NCI-H1694 treated with DMSO at 0.1 percent for 48 hours (cell line): ENCODE results near the gene E2F3.
"Not testable (repeated sequence)": the region's sequence is repeated elsewhere in the genome, so short reads cannot be mapped to it uniquely, and the experiment has no call there.

Experiments
- DNase-seq: peaks from one replicate; lab custom pipeline; 2025; lab: John Stamatoyannopoulos, UW

Gene E2F3

DNA sequence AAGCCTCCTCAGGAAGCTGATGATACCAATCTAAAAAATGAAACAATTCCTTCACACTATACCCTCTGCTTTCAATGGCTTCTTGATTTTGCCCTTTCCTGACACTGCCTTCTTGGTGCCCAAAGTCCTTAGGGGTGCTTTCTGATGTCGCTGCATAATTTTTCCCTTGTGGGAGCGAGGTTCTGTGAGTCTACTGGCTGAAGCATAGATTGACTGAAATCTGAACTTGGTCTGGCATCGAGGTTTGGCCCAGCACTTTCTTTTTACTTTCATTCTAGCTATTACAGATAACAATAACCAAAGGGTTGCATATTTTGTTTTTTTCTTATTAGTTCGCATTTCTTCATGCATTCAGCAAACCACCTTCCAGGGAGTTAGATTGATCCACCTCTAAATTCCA lies 65.8 kb downstream of the E2F3 start:
- DNase-seq: no peak

DNA sequence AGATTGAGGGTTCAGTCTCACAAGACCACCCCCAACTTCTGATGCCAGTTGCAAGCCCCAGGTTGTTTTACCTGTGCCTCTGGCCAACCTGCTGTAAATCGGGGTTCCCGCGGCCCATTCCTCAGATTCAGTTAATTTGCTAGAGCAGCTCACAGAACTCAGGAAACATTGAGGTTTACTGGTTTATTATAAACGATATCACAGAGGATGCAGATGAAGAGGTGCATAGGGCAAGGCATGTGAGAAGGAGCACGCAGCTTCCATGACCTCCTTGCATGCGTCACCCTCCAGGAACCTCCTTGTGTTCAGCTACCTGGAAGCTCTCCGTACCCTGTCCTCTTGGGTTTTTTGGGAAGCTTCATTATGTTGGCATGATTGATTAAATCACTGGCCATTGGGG lies 66.5 kb downstream of the E2F3 start:
- DNase-seq: no peak

DNA sequence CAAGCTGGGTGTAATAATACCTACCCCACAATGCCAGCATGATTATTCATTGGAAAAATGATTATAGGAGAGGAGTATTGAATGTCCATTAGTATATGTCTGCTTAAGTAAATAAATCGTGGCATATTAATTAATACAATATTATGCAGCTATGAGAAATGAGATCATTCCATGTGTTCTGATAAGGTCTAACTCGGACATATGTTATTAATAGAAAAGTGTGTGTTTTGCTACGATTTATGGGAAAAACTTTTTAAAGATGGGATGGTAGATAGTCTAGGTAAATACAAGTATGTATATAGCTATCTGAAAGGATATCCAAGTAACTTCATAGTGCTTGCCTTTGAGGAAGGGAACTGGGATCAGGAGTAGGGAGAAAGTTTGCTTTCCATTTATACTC lies 71.1 kb downstream of the E2F3 start:
- DNase-seq: no peak

DNA sequence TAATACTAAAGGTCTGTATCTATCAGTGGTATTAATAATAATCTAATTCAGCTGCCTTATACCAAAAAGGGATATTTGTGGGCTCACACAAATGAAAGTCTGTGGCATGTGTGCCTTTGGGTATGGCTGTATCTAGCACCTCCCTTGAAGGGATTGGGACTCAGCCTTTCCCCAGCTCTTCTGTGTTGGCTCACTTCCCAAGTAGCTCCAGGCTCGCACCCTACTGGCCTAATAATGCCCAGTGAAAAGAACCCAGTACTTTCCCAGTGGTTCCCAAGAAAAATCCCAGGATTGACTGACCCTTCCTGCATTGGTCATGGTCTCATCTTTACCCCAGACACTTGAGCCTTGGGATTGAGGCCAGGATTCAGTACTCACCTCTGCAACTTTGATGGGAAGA lies 71.8 kb downstream of the E2F3 start:
- no peak for DNase-seq

DNA sequence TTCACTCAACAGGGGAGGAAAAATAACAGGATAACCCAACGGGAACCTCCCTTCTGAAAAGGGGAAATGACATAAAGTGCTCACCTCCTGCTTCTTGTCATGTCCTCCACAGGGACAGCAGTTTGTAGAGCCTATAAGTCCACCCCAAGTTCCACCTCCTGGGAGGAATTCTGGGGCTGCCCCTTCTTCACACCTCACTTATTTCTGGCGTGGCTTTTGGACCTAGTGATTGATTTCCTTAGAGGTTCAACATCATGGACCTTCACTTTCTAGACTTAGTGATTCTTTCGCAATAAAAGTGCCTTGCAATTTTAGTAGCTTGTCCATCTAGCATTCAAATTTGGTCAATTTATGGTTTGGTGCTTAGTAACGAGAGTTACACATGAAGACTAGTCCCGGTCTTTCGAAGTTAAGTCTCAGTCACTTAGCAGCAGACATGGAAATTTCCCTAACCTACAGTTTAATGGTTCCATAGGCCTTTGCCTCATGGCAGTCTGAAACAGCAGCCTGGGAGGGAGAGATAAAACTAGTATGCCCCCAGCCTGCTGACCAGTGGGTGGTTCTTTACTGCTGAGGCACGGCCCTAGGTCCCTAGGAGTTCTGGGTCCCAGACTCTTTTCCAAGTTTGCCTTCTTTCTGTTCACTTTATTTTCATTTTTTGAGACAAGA lies 73.3 kb downstream of the E2F3 start:
- DNase-seq: no peak

DNA sequence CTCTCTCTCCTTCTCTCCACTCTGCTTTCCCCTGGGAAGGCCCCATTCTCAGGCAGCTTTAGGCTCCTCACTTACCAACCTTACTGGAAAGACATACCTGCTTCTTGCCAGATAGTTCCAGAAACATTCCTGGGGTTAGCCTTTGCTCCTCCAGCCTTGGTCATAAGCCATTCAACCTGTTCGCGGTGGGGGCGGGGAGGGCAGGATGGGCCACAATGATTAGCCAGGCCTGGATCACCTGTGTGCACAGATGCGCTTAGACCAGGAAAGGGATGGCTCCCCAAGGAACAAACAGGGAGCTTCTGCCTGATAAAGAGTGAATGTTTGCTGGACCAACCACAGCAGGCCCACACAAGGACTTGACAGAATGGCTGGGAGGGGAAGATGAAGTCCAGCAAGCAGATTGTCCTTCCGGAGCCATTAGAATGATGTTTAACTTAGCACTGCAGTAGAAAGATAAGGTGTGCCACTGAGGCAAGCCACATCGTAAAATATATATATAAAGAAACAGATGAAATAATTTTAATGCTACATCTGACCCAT lies 74.9 kb downstream of the E2F3 start:
- DNase-seq: no peak

DNA sequence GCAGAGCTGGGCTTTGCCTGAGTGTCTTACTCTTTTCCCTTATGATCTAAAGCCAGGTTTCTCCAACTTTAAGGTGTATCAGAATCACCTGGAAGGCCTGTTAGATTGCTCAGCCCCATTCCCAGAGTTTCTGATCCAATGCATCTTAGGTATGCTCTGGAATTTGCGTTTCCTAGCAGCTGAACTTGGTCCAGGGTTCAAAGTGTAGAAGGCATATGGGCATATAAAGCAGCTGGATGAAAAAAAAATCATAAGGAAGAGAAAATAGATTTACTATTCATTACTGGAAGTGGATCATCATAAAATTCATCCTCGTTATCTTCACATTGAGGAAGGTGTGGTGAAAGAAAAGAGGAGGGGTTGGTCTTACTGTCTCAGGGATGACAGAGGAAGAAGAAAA lies 75.8 kb downstream of the E2F3 start:
- no peak for DNase-seq

DNA sequence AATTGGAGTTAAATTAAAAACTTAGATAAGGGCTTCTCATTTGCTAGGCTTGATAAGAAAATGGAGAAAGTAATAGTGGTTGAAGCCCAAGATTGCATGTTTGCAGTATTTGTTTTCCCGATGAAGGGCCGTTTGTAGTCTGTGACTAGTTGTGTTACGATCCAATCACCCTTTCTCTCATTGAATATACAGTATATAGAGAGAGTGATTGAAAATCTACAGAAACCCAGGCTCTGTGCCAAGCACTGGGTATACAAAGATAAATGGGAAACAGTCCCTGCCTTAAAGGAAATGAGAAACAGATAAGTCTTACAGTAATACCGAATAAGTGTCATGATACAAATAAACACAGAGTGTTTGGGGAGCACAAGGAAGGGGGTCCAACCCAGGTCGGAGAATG lies 77.4 kb downstream of the E2F3 start:
- DNase-seq: no peak

DNA sequence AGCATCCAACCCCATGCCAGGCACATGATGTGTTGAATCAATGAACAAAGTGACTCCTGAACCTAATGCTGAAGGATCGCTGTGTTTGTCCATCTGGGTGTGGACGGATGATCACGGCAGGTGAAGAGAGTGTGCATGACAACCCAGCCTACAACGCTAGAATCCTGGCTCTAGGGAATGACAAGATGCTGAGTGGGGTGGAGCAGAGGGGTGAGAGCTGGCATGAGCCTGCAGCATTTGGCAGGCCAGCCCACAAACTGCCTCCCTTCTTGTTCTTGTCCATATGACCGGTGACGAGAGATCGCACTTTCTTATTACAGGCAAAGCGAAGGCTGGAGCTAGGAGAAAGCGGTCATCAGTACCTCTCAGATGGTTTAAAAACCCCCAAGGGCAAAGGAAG lies 77.8 kb downstream of the E2F3 start:
- no peak for DNase-seq

DNA sequence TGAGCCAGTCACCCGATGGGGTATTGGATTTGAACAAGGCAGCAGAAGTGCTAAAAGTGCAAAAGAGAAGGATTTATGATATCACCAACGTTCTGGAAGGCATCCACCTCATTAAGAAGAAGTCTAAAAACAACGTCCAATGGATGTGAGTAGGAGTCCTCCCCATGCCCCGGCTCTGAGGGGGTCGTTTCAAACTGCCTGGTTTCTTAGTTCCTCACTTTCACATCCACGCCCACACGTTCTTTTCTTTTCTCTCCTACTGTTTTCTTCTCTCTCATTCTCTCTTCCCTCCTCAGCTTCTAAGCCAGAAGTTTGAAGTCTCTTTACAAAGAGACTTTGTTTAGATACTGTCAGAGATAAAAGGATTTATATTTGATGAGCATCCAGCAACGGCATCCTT lies 79.6 kb downstream of the E2F3 start:
- DNase-seq: no peak

DNA sequence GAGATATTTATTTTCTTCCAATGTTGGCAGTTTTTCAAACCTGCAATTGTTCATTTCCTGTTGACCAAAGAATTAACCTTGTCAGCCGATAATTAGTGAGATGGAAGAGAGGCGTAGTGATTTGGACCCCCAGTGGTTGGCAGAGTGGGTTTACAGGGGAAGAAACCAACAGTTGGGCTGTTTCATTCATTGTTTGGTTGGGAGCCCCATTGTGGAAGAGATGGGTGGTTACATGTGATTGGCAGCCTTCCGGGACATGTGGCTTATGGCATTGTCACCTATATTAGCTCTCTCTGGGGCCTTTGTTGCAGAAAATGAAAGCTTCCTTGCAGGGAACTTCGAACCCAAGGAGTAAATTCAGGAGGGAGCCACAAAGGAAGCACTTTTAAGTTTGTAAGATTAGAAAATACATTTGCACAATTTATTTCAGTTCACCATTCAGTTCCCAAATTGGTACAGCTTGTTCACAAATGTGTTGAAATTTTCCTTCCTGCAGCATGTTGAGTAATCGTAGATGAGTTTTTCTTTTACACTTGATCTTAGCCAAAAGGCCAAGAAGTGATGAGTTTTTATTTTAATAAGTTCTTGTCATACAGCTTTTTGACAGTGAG lies 82.3 kb downstream of the E2F3 start:
- DNase-seq: no peak

DNA sequence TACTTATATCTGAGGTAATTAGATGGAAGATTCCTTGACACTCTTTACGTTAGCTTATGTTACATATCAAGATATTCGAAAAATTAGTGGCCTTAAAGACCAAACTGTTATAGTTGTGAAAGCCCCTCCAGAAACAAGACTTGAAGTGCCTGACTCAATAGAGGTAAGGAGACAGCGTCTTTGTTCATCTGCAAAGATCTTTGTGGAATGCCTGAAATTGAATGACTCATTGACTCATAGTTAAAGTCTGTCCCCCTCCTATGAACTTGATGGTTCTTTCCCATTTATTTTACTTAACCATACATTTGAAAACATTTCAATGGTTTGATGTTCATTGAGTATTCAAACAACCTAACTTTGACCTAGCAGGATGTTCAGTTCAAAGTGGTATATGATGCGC lies 85.0 kb downstream of the E2F3 start:
- no peak for DNase-seq

DNA sequence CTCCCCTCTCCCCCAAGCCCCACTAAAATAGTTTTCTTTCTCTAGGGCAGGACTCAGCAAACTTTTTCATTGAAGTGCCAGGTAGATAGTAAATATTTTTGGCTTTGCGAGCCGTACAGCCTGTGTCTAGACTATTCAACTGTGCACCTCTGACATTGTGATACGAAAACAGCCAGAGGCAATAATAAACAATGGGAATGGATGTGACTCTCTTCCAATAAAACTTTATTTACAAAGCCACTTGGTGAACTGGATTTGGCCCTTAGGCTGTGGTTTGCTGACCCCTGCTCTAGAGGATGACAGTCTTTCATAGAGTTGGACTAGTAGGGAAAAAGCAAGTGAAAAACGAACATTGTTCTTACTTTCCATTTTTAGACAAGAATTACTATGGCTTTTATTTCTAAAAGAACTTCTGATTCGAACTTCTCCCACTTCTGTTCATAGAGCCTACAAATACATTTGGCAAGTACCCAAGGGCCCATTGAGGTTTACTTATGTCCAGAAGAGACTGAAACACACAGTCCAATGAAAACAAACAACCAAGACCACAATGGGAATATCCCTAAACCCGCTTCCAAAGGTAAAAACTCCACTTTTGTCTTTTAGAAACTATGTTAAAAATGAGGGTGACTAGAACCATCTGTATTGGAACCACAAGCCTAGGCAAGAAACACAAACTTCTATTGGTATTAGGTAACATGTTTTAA lies 86.1 kb downstream of the E2F3 start:
- DNase-seq: no peak

DNA sequence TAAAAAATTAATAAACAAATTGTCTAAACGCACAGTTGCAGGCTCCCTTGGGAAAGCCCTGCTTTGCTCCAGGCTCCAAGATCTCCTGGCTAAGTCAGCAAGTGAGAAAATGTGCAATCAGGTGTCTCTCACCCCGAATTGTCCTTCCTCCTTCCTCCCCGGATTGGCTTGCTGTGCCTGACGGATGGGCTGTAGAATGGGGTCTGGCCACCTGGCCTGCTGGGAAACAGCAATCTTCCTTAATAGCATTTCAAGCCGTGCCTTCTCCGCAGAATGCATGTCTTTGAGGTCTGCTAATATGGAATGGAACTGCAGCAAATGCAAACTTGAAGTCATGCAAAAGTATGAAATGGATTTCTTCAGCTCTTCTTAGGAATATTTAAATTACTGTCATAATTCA lies 88.9 kb downstream of the E2F3 start:
- no peak for DNase-seq

DNA sequence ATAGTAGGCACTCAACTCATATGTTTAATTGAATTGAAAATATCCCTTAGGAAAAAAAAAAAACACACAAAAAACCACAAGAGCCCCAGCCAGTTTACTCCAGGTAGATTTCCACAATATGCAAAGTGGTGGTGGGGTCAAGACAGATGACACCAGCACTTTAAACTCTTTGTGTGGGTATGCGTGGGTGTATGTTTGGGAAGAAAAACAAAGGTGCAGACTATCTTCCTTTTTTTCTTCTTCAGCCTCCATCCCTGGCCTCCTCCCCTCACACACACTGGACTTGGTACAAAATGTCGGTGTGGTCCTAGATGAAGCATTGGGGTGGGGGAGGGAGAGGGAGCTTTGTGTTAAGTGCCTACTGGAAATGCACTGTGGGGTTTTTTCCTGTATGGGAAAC lies 90.4 kb downstream of the E2F3 start:
- no peak for DNase-seq

DNA sequence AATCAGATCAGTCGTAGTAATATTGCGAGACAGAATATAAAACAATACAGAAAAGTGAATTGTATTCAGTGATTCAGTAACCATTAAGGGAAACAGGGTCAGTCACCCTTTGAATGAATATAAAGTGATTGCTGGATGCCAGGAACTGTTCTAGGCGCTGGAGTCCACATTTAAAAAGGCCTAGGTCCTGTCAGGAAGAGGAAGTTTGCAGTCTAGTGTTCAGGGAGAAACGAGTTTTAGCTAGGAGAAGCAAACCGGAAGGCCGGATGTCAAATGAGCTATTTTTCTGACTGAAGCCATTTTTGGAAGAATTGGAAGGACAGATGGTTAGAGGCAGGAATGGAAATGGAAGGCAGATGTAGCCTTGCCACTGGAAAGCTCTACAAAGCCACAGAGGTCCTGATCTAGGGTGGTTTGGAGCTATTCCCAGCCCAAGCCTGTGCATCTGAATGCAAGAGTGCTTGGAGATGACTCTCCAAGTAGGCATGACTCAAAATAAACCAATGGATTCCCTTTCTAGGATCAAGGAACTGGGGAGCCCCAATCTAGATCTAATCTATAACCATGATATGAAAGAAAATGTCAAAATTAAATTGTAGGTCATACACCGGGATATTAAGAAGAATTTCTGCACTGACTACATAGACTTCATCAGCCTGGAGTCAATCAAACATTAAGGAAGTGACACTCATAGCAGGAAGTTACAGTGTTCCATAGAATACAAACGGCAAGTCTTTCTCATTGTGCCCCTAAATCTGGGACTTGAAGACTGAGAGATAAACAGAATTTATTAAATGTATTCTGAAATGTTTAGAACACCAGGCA lies 95.7 kb downstream of the E2F3 start:
- DNase-seq: peak; percentile 83

DNA sequence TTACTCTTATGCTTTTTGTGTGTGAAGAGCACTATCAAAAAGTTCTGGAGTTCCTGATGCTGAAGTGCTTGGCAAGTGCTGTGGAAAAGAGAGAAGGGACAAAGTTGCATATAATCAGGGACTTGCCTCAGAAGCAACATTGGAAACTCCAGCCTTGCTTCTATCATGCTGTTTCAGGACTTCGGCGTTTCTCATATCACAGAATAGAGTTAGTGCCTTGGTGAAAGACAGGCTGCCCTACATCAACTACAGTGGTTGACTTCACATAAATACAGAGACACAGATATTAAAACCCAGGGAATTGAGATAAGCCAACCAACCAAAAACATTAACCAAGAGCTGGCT lies 96.3 kb downstream of the E2F3 start:
- no peak for DNase-seq

DNA sequence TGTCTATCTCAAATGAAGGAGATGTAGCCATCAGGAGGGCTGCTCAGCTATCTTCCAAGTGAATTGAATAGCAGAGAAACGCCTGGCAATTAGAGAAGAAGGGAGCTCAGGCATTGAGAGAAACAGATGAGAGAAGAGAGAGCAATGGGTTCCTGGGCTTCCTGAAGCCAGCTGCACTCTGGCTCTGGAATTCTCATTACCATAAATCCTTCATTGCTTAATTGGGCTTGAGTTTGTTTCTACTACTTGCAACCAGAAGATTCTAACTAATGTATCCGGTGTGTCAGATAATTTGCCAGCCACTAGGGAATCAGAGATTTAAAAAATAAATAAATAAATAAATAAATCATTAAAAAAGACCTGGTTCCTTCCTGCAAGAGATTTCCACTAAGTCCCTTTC lies 107.5 kb downstream of the E2F3 start:
- DNase-seq: no peak

DNA sequence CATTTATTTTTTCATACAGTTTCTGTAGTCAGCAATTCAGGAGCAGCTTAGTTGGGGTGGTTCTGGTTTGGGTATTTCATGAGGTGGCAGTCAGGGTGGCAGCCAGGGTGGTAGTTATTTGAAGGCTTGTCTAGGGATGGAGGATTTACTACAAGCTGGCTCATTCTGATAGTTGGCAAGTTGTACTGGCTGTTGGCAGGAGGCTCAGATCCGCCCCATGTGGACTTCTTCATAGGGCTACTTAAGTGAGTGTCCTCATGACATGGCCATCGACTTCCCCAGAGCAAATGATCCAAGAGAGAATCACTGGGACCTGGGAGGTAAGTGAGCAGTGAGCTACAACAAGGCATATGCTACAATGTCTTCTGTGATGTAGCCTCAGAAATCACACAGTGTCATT lies 110.2 kb downstream of the E2F3 start:
- DNase-seq: no peak

DNA sequence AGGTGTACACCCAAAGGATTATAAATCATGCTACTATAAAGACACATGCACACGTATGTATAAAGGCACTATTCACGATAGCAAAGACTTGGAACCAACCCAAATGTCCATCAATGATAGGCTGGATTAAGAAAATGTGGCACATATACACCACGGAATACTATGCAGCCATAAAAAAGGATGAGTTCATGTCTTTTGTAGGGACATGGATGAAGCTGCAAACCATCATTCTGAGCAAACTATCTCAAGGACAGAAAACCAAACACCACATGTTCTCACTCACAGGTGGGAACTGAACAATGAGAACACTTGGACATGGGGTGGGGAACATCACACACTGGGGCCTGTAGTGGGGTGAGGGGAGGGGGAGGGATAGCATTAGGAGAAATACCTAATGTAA lies 123.5 kb downstream of the E2F3 start:
- not testable (repeated sequence) for DNase-seq

DNA sequence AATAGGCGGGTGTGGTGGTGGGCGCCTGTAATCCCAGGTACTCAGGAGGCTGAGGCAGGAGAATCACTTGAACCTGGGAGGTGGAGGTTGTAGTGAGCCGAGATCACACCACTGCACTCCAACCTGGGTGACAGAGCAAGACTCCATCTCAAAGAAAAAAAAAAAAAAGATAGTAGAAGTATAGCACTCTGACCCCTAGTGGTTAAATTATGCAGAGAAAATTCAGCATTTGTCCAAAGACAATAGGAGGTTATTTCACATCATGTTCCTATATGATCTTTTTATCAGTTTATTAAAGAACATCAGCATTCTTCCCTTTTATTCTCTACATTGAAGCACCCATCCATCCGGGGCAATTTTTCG lies 127.4 kb downstream of the E2F3 start:
- peak; percentile 59 for DNase-seq

DNA sequence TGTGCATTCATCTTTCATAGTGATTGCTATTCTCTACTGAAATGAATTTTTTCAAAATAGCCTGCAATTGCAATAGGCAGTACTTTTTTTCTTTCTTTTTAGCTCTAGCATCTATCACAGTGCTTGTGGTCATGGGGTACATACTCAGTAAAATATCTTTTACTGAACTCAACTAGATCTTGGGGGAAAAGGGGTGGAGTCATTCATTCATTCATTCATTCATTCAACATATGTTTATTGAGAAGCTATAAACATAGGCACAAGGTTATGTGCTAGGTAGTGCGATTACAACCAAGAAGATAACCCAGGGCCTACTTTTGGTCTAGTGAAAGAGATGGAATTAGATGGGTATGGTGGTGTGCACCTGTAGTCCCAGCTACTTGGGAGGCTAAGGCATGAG lies 131.2 kb downstream of the E2F3 start:
- DNase-seq: no peak
